GM12801 (cell line): ENCODE results near the gene TOGARAM1.

Experiments used
- CTCF ChIP-seq: IDR thresholded peaks from one replicate; pipeline ENCODE4 v1.5.1; 2011; ENCODE audit warnings: control low read depth; ENCODE audit not compliant: insufficient read length; ENCODE audit errors: extremely low read depth

Gene TOGARAM1

GRCh38 chr14:44963775-44964380, 1.9 kb downstream of the TOGARAM1 start:
- no peak for TF ChIP-seq CTCF

- TF ChIP-seq CTCF, result no peak
Measured at GRCh38 chr14:44966601-44967336, 4.8 kb downstream of the TOGARAM1 start.

- no peak for TF ChIP-seq CTCF
Measured at GRCh38 chr14:44968714-44969113, 6.7 kb downstream of the TOGARAM1 start.

- no peak for TF ChIP-seq CTCF
Measured at GRCh38 chr14:44970907-44971306, 8.9 kb downstream of the TOGARAM1 start.

GRCh38 chr14:44971459-44971858, 9.5 kb downstream of the TOGARAM1 start:
- TF ChIP-seq CTCF, result no peak

GRCh38 chr14:44979273-44979672, 17.3 kb downstream of the TOGARAM1 start:
- TF ChIP-seq CTCF, result no peak

- no peak for TF ChIP-seq CTCF
Measured at GRCh38 chr14:44979740-44980356, 17.9 kb downstream of the TOGARAM1 start.
